Effector memory CD8-positive, alpha-beta T cell (primary cell): ENCODE data around the gene MIA2.

Experiments
- ATAC-seq: fragments of 150-1000 bp; cut with Tn5 transposase; replicated peaks from 2 replicates; pipeline ENCODE4 v1.10.0; 2021; ENCODE audit warnings: mild to moderate bottlenecking, moderate library complexity
- DNase-seq, 3 experiments: peaks; one replicate each; pipeline ENCODE4 v3.0.0; 2021
- H3K27ac Mint-ChIP-seq, 2 donors: one replicate each; pipeline ENCODE4 v1.8.0; 2022; ENCODE audit warnings: mild to moderate bottlenecking in 2 of 2, mixed read lengths in 2 of 2, moderate library complexity in 2 of 2
- H3K27me3 Mint-ChIP-seq, 2 donors: one replicate each; pipeline ENCODE4 v1.8.0; 2022; ENCODE audit warnings: mixed read lengths in 2 of 2
- H3K36me3 Mint-ChIP-seq: one replicate; pipeline ENCODE4 v1.8.0; 2022; ENCODE audit warnings: mild to moderate bottlenecking, moderate library complexity, mixed read lengths; ENCODE audit not compliant: insufficient read depth
- H3K4me1 Mint-ChIP-seq, 2 donors: one replicate each; pipeline ENCODE4 v1.8.0; 2022; ENCODE audit warnings: low read depth in 2 of 2, mixed read lengths in 2 of 2
- H3K4me3 Mint-ChIP-seq, 2 donors: one replicate each; pipeline ENCODE4 v1.8.0; 2022; ENCODE audit warnings: mild to moderate bottlenecking in 2 of 2, mixed read lengths in 2 of 2, moderate library complexity in 2 of 2
- H3K9me3 Mint-ChIP-seq, 2 donors: one replicate each; pipeline ENCODE4 v1.8.0; 2022; ENCODE audit warnings: mixed read lengths in 2 of 2

MIA2 gene

DNA sequence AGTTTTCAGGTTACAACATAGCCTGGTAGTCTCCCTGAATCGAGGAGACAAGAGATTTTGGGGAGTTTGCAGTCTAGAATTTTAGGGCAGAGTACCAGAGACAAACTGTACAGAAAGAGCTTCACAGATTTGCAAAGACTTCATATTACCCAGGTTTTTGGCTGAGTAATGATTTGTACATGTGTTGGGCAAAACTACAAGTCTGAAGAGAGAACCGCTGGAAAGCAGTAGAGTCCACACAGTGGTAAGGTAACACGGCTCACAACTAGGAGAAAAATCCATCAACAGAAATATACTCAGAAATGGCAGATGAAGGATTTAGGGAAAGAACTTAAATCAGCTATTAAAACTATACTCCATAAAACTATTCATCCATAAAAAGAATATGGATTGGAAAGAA, 172.8 kb downstream of the MIA2 start:
- no peaks in the 10 kb centered on the region for H3K27me3 Mint-ChIP-seq
- DNase-seq (no peak), ATAC-seq (peak; percentile 22)
- peak overlapping the region in 1 of 2 donors; percentile 11 for H3K27ac Mint-ChIP-seq
- H3K4me3 Mint-ChIP-seq: no peak overlapping the region
- H3K36me3 Mint-ChIP-seq: peaks cover 35% of the 10 kb centered on the region
- no peaks in the 10 kb centered on the region for H3K9me3 Mint-ChIP-seq
- peaks cover 29 to 56% of the 10 kb centered on the region in 2 donors for H3K4me1 Mint-ChIP-seq

DNA sequence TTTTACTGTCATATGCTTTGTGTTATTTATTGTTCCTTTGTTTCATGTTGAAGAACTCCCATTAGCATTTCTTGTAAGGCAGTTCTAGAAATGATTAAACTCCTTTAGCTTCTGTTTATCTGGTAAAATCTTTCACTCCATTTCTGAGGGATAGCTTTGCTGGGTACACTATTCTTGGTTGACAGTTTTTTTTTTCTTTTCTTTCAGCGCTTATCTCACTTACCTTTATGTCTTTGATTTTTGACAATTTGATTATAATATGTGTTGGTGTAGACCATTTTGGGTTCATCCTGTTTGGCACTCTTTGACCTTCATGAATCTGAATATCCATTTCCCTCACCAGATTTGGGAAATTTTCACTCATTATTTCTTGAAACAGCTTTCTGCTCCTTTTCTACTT, 182.4 kb downstream of the MIA2 start:
- H3K4me3 Mint-ChIP-seq: no peak overlapping the region
- peaks cover 42% of the 10 kb centered on the region for H3K36me3 Mint-ChIP-seq
- H3K27me3 Mint-ChIP-seq: no peaks in the 10 kb centered on the region
- H3K9me3 Mint-ChIP-seq: peaks cover 4 to 12% of the 10 kb centered on the region in 2 donors
- DNase-seq (no peak), ATAC-seq (no peak)
- H3K27ac Mint-ChIP-seq: no peak overlapping the region
- H3K4me1 Mint-ChIP-seq: peaks cover 12 to 33% of the 10 kb centered on the region in 2 donors

DNA sequence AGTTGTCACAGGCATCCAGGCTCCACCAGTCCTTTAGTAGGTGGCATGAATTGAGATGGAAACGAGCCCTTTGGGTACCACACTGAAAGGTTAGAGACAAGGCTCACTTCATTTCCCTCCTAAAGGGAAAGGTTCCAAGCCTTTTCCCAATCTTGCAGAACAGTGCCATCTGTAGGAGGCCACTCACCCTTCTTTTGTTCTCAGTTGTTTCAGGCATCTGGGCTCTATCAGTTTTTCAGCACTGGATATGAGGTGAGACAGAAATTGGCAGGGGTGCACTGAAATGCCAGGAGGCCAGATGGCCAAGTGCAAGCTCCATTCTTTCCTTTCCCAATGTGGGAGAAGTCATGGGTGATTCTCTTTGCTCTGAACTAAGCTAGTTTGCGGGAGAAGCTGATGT, 183.3 kb downstream of the MIA2 start:
- no peak overlapping the region for H3K4me3 Mint-ChIP-seq
- DNase-seq: no peak
- no peak overlapping the region for H3K27ac Mint-ChIP-seq
- H3K27me3 Mint-ChIP-seq: no peaks in the 10 kb centered on the region
- H3K36me3 Mint-ChIP-seq: peaks cover 39% of the 10 kb centered on the region
- H3K9me3 Mint-ChIP-seq: peaks cover 4 to 12% of the 10 kb centered on the region in 2 donors
- H3K4me1 Mint-ChIP-seq: peaks cover 13 to 40% of the 10 kb centered on the region in 2 donors
- no peak for ATAC-seq

DNA sequence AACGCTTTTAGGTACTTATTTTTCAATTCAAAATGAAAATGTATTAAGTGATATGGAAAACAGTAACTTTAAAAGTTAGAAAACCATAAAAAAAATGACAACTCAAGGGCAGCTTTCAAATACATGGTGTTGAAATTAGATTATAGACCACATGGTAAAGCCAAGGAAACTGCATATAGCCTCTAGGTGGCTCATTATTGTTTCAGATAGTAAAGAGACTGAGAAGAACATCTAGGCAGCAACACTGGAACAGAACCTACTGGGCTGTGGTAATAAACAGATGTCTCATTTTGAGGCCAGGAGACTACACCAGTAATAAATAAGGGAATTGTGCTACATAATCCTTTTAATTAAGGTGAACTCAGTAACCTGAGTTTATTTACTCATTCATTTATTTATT, 185.6 kb downstream of the MIA2 start:
- H3K27ac Mint-ChIP-seq: no peak overlapping the region
- no peak for DNase-seq
- peaks cover 27 to 42% of the 10 kb centered on the region in 2 donors for H3K4me1 Mint-ChIP-seq
- H3K27me3 Mint-ChIP-seq: no peaks in the 10 kb centered on the region
- peak; percentile 46 for ATAC-seq
- peaks cover 4 to 12% of the 10 kb centered on the region in 2 donors for H3K9me3 Mint-ChIP-seq
- H3K36me3 Mint-ChIP-seq: peaks cover 28% of the 10 kb centered on the region
- no peak overlapping the region for H3K4me3 Mint-ChIP-seq

DNA sequence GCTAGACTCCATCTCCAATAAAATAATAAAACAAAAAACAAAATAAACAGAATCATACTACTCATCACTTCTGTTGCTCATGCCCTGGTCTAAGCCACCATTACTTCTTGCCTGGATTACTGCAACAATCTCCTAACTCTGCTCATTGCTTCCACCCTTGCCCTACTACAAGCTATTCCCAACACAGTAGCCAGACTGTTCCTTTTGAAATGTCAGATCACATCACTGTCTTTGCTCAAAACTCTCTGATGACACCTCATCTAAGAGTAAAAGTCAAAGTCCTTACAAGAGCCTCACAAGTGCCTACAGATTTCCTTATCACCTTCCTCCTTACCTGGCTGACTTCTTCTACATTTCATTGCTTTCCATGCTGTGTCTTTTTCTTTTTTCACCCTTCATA, 188.5 kb downstream of the MIA2 start:
- H3K36me3 Mint-ChIP-seq: peaks cover 23% of the 10 kb centered on the region
- H3K9me3 Mint-ChIP-seq: peaks cover 0 to under 1% of the 10 kb centered on the region in 2 donors
- no peaks in the 10 kb centered on the region for H3K27me3 Mint-ChIP-seq
- H3K4me3 Mint-ChIP-seq: peak overlapping the region in 1 of 2 donors; percentile 2
- no peak for DNase-seq
- ATAC-seq: no peak
- H3K4me1 Mint-ChIP-seq: peaks cover 34 to 53% of the 10 kb centered on the region in 2 donors
- peak overlapping the region in 1 of 2 donors; percentile 16 for H3K27ac Mint-ChIP-seq

DNA sequence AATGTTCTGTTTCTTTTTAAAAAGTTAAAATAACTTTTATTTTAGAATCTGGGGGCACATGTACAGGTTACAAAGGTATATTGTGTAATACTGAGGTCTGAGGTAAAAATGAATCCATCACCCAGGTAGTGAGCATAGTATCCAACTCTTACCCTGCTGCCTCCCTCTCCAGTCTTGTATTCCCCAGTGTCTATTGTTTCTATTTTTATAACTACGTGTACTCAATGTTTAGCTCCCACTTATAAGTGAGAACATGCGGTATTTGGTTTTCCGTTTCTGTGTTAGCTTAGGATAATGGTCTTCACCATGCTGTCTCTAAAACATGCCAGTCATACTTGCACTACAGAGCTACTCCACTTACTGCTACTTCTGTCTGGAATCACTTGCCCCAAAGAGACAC, 190.1 kb downstream of the MIA2 start:
- Mint-ChIP-seq H3K4me3 (peak overlapping the region in 1 of 2 donors; percentile 5), H3K27me3 (no peaks in the 10 kb centered on the region), H3K27ac (no peak overlapping the region), H3K4me1 (peaks cover 40 to 60% of the 10 kb centered on the region in 2 donors), H3K36me3 (peaks cover 26% of the 10 kb centered on the region), H3K9me3 (no peaks in the 10 kb centered on the region)
- peak; percentile 8 for ATAC-seq
- no peak for DNase-seq

DNA sequence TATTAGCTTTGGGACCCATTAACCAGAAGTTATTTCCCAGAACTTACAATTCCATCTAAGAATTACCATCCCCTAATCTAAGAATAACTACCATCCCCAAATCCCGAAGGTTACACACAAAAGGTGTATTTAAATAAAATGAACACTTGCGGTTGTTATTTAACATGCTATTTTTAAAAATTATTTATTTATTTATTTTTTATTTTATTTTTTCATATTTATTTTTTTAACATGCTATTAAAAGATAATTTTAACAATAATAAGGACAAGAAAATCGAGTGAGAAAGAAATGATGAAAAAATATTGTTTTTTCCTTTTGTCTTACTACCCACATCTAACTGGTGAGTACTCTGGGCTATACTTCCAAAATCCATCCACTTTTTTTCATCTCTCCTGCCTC, 192.2 kb downstream of the MIA2 start:
- ATAC-seq (no peak), DNase-seq (no peak)
- H3K4me1 Mint-ChIP-seq: peaks cover 51 to 70% of the 10 kb centered on the region in 2 donors
- H3K27ac Mint-ChIP-seq: no peak overlapping the region
- H3K36me3 Mint-ChIP-seq: peaks cover 30% of the 10 kb centered on the region
- no peaks in the 10 kb centered on the region for H3K27me3 Mint-ChIP-seq
- H3K4me3 Mint-ChIP-seq: peak overlapping the region in 1 of 2 donors; percentile 16
- no peaks in the 10 kb centered on the region for H3K9me3 Mint-ChIP-seq

DNA sequence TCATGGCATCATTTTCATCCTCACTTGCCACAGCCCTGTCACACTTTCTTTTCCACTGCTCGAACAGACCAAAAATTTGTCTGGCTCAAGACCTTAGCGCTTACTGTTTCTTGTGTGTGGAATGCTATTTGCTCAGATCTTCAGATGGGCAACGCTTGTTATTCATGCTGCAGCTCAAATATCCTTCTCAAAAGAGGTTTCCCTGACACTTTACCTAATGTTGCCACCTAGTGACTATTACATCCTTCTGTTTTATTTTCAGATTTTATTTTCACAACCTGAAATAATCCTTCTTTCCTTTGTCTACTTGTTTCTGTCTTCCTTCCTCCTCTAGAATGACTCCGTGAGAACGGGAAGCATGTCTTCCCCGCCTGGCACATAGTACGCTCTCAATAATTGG, 192.9 kb downstream of the MIA2 start:
- no peaks in the 10 kb centered on the region for H3K27me3 Mint-ChIP-seq
- H3K27ac Mint-ChIP-seq: no peak overlapping the region
- H3K4me1 Mint-ChIP-seq: peaks cover 49 to 67% of the 10 kb centered on the region in 2 donors
- ATAC-seq (no peak), DNase-seq (no peak)
- peak overlapping the region in 1 of 2 donors; percentile 16 for H3K4me3 Mint-ChIP-seq
- no peaks in the 10 kb centered on the region for H3K9me3 Mint-ChIP-seq
- H3K36me3 Mint-ChIP-seq: peaks cover 33% of the 10 kb centered on the region

DNA sequence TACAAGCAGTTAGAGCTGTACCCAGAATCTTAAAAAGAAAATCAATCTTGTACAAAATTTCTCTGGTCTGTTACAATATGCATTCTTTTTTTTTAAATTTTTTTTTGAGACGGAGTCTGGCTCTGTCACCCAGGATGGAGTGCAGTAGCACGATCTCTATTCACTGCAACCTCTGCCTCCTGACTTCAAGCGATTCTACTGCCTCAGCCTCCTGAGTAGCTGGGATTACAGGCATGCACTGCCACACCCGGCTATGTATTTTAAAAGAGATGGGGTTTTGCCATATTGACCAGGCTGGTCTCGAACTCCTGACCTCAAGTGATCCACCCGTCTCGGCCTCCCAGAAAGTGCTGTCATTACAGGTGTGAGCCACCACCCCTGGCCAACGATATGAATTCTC, 194.4 kb downstream of the MIA2 start:
- Mint-ChIP-seq H3K4me1 (peaks cover 46 to 62% of the 10 kb centered on the region in 2 donors), H3K27me3 (no peaks in the 10 kb centered on the region), H3K4me3 (peak overlapping the region; percentile 95 to 100), H3K27ac (no peak overlapping the region), H3K36me3 (peaks cover 41% of the 10 kb centered on the region), H3K9me3 (no peaks in the 10 kb centered on the region)
- ATAC-seq (no peak), DNase-seq (no peak)

DNA sequence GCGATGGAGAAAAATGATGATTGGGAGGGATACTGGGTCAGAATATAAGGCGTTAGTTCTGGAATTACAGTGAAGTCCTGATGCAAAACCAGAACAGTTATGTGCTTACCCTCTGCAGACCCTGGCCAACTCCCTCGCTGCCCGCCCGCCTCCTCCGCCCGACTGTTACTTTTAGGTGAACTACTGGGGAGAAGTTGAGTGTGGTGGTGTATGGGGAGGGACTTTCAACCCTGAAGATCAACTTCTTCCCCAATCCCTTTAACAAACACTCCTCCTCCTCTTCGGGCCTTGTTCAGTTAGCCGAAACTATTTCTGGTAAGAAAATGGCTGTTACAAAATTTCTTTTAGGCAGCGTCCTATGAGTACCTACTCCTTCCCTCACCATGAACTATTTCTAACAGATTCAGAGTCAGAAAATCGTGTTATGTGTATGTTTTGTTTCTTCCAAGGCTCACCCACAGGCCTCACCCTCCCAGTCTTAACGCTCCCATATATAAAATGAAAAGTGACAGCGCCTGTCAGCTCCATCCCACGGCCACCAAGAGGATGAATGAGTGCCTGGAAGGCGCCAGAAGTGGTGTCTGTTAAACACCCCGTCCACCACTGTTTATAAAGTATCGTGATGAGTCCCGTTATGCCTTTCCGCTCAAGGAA, 197.2 kb downstream of the MIA2 start:
- no peaks in the 10 kb centered on the region for H3K27me3 Mint-ChIP-seq
- H3K27ac Mint-ChIP-seq: peak overlapping the region; percentile 100
- DNase-seq (no peak), ATAC-seq (no peak)
- peak overlapping the region; percentile 95 to 100 for H3K4me3 Mint-ChIP-seq
- peaks cover 37% of the 10 kb centered on the region for H3K36me3 Mint-ChIP-seq
- no peaks in the 10 kb centered on the region for H3K9me3 Mint-ChIP-seq
- peaks cover 35 to 51% of the 10 kb centered on the region in 2 donors for H3K4me1 Mint-ChIP-seq

DNA sequence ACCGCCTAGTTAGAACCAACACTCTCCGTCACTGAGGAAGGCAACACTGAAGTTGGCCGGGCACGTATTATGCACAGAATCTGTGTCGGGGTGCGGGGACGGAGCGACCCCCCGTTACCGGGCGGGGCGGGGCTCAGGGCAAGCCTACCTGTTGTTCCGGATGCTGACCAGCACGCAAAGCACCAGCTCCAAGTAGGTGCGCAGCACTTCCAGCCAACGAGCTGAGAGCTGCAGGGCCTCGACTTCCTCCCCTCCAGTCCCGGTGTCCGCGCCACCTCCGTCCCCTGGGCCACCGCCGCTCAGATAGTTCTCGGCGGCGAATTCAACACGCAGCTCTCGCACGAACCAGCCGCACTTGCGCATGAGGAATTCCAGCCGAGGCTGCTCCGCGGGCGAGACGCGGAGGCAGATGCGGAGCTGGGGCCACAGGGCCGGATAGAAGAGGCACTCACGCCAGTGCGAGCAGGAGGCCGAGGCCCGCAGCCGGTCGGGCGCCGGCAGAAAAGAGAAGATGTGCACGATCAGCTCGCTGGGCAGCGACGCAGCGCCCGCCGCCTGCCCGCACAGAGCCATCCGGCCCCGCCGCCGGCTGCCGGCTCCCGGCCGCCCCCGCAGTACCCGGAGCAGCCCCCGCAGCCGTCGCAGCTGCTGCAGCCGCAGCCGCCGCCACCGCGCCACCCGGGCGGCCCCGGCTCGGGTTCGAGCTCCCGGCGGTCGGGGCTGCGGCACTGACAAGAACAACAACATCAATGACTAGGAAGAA, 197.9 kb downstream of the MIA2 start:
- Mint-ChIP-seq H3K4me3 (peak overlapping the region; percentile 95 to 100), H3K36me3 (peaks cover 37% of the 10 kb centered on the region), H3K9me3 (no peaks in the 10 kb centered on the region), H3K27me3 (no peaks in the 10 kb centered on the region), H3K4me1 (peaks cover 31 to 45% of the 10 kb centered on the region in 2 donors), H3K27ac (peak overlapping the region; percentile 100)
- ATAC-seq (peak; percentile 4), DNase-seq (peak; percentile 27 to 45 (median 27))

DNA sequence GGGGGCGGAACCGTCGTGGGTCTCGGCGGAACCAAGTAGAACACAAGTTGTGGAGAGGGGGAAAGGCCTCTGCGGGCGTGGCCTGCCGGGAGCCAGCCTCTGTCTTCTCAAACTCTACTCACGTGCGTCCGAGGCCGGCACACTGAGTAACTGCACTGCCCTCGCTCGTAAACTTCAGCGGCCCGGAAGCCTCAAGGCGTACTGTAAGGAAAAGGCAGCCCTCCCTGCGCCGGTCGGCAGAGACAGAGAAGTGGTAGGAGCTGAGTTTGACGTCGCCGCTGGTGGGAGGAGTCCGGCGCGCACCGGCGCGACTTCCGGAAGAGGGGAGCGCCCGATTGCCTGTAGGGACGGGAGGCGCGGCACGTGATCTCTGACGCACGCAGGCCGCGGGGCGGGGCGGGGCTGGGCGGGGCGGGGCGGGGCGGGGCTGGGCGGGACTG, 198.5 kb downstream of the MIA2 start, which contains the start of gene FBXO33:
TSS of gene FBXO33 (minus strand) at position 255 of the 440 bp plus-strand sequence. CDS start 271 bp downstream, outside the sequence.
- ATAC-seq: peak; percentile 79
- peak; percentile 97 for DNase-seq
- Mint-ChIP-seq H3K9me3 (no peaks in the 10 kb centered on the region), H3K27ac (peak within 1 kb of the TSS; percentile 100), H3K27me3 (no peaks in the 10 kb centered on the region), H3K4me3 (peak within 1 kb of the TSS; percentile 95 to 100), H3K4me1 (peaks cover 26 to 39% of the 10 kb centered on the region in 2 donors), H3K36me3 (peaks cover 33% of the 10 kb centered on the region)

DNA sequence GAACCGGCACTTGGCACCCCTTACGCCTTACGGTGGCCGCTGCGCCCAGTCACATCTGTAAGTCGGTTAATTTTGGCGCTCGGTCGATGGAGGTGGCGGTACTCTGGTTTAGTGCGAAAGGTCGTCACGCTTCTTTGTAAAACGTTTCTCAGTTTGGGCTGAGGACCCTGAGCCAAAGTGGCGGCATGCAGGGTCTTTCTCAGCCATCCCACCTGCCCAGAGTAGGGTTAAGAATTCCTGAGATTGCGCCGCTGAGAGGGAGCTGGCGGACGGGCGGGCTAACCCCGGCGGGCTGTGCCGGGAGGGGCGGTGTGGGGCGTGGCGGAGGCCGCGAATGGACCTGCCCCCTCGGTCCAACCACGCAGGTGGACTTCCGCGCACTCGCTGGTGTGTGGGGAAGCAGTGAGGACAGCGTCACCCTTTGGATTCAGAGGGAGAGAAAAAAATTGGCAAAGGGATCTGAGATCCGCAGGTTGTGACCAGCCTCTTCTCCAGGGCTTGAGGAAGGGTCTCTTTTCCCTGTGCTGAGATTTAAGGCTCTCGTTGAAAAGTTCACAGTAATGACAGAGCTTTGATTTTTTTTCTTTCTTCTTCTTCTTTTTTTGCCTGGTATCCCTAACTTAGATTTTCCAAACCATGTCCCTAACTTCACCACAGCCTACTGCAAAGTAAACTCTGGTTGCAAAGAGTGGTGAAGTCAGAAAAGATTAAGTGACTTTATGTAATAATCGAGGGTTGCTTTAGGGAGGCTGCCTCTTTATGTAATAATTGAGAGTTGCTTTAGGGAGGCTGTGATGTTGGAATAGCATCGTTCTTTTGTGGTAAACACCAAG, 199.1 kb downstream of the MIA2 start:
- Mint-ChIP-seq H3K36me3 (peaks cover 33% of the 10 kb centered on the region), H3K9me3 (no peaks in the 10 kb centered on the region), H3K27me3 (no peaks in the 10 kb centered on the region), H3K4me1 (peaks cover 26 to 39% of the 10 kb centered on the region in 2 donors), H3K4me3 (peak overlapping the region; percentile 95 to 100), H3K27ac (peak overlapping the region; percentile 100)
- peak in 2 of 3 experiments; percentile 69 to 72 for DNase-seq
- ATAC-seq: peak; percentile 51
